ENCODE data around the gene BCL2L1. TPM values are rescaled to one million over a fixed set of nuclear protein-coding genes. Genes with fewer than 3 reads are reported as not detected.

BCL2L1 gene
- total RNA-seq, 1 experiment from 2014 or later = 277 TPM

- no peak for TF ChIP-seq EZH2 (IDR thresholded peaks at IDR 0.05; ENCODE audit: low read length, unreplicated experiment)
- TF ChIP-seq, protein P1, sequence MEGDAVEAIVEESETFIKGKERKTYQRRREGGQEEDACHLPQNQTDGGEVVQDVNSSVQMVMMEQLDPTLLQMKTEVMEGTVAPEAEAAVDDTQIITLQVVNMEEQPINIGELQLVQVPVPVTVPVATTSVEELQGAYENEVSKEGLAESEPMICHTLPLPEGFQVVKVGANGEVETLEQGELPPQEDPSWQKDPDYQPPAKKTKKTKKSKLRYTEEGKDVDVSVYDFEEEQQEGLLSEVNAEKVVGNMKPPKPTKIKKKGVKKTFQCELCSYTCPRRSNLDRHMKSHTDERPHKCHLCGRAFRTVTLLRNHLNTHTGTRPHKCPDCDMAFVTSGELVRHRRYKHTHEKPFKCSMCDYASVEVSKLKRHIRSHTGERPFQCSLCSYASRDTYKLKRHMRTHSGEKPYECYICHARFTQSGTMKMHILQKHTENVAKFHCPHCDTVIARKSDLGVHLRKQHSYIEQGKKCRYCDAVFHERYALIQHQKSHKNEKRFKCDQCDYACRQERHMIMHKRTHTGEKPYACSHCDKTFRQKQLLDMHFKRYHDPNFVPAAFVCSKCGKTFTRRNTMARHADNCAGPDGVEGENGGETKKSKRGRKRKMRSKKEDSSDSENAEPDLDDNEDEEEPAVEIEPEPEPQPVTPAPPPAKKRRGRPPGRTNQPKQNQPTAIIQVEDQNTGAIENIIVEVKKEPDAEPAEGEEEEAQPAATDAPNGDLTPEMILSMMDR (conservative IDR thresholded peaks at IDR 0.05; ENCODE audit: low read depth, low read length) = no peak
- TF ChIP-seq EZH2phosphoT487 (IDR thresholded peaks at IDR 0.05; ENCODE audit: borderline replicate concordance, low read length) = no peak
- Histone ChIP-seq H3K4me3 (ENCODE audit: low read length) (no peak overlapping the region), H4K20me1 (ENCODE audit: low read length) (no peaks in the 10 kb centered on the region), H3K79me2 (ENCODE audit: low read length) (peaks cover 96% of the 10 kb centered on the region), H3K4me2 (ENCODE audit: low read length) (no peak overlapping the region), H3K4me1 (ENCODE audit: insufficient read depth, low read length) (peaks cover 75% of the 10 kb centered on the region), H2AFZ (ENCODE audit: low read length) (no peak overlapping the region), H3K27ac (ENCODE audit: low read length) (peak overlapping the region; percentile 96), H3F3A (ENCODE audit: low read length, unreplicated experiment) (peaks cover 9% of the 10 kb centered on the region), H3K36me3 (ENCODE audit: low read depth, low read length) (peaks cover 58% of the 10 kb centered on the region), H3K9me2 (replicated peaks; ENCODE audit: low read length) (no peaks in the 10 kb centered on the region), H3K9ac (ENCODE audit: low read length) (no peak overlapping the region), H3K9me3 (ENCODE audit: low read length) (no peaks in the 10 kb centered on the region), H3K27me3 (ENCODE audit: low read length) (no peaks in the 10 kb centered on the region)
- ATAC-seq = no peak
- POLR2A ChIA-PET (ENCODE audit: unreplicated experiment) = no interaction called here
- BruUV-seq (replicated peaks) = no TSS peak
- CTCF ChIA-PET = no interaction called here
- no peak for DNase-seq
- intact Hi-C loops (cut with micrococcal nuclease) = no loop called here
Observed at GRCh38 chr20:31707258-31707615, 15.4 kb downstream of the BCL2L1 start.

DNA sequence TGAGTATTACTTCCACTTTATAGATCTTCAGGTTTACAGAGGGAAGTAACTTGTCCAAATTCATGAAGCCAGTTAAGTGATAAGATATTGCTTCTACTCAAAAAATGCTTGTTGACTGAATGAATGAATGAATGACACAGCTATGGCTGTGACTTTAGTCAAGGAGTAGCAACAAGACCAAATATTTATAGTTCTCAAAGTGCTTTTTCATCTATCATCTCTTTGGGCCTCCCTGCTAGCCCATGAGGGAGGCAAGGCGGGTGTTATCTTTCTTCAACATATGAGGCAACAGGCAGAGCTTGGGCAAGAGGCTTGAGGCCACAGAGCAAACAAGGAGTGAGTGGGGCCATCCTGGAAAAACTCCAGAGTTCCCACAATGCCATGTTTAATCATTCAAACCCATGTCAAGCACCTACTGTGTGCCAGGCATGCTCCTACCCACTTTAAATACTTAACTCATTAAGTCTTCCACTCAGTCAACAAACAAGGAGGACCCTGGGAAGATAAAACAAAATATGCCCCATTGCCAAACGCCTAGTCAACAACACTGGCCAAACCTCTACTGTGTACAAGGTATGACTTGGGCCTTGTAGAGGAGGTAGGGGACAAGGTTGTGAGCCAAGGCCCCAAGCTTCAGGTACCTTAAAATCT, 15.9 kb downstream of the BCL2L1 start:
- no TSS peak for BruUV-seq (replicated peaks)
- H3F3A ChIP-seq (ENCODE audit: low read length, unreplicated experiment) = peaks cover 9% of the 10 kb centered on the region
- H3K4me1 ChIP-seq (ENCODE audit: insufficient read depth, low read length) = peaks cover 74% of the 10 kb centered on the region
- H2AFZ ChIP-seq (ENCODE audit: low read length) = no peak overlapping the region
- POLR2A ChIA-PET (ENCODE audit: unreplicated experiment) = interaction anchor here (2.6 kb wide), 1 partner anchor 13 kb away, joined by 33 read pairs; no protein-coding TSS in a partner anchor
- H3K9me3 ChIP-seq (ENCODE audit: low read length) = no peaks in the 10 kb centered on the region
- H3K4me3 ChIP-seq (ENCODE audit: low read length) = no peak overlapping the region
- intact Hi-C loops (cut with micrococcal nuclease) = no loop called here
- H3K27me3 ChIP-seq (ENCODE audit: low read length) = no peaks in the 10 kb centered on the region
- no peak for ATAC-seq
- TF ChIP-seq EZH2phosphoT487 (IDR thresholded peaks at IDR 0.05; ENCODE audit: borderline replicate concordance, low read length) = no peak
- no peak for TF ChIP-seq EZH2 (IDR thresholded peaks at IDR 0.05; ENCODE audit: low read length, unreplicated experiment)
- TF ChIP-seq, protein P1 (conservative IDR thresholded peaks at IDR 0.05; ENCODE audit: low read depth, low read length) = no peak
- no peaks in the 10 kb centered on the region for H4K20me1 ChIP-seq (ENCODE audit: low read length)
- no peaks in the 10 kb centered on the region for H3K9me2 ChIP-seq (replicated peaks; ENCODE audit: low read length)
- CTCF ChIA-PET = no interaction called here
- 0 out of 2 replicates have a peak overlapping the region, but pooled peaks have one; percentile 7 for H3K4me2 ChIP-seq (ENCODE audit: low read length)
- H3K36me3 ChIP-seq (ENCODE audit: low read depth, low read length) = peaks cover 57% of the 10 kb centered on the region
- DNase-seq = peak; percentile 14
- peak overlapping the region; percentile 96 for H3K27ac ChIP-seq (ENCODE audit: low read length)
- 0 out of 2 replicates have a peak overlapping the region, but pooled peaks have one; percentile 74 for H3K9ac ChIP-seq (ENCODE audit: low read length)
- H3K79me2 ChIP-seq (ENCODE audit: low read length) = peaks cover 96% of the 10 kb centered on the region

All from PC-3 (cell line).